Stimulated activated CD8-positive, alpha-beta memory T cell treated with anti-CD3 and anti-CD28 coated beads, Interleukin-7, amount 100 ng/mL, for 24 hours (primary cell): ENCODE results near the gene NFU1.
A peak's percentile ranks its signal among the peaks of the same experiment; 100 is the strongest.

Experiments
- DNase-seq: peaks from one replicate; pipeline ENCODE4 v3.0.0-alpha.2; 2020; ENCODE audit warnings: low read depth

NFU1 gene

DNA sequence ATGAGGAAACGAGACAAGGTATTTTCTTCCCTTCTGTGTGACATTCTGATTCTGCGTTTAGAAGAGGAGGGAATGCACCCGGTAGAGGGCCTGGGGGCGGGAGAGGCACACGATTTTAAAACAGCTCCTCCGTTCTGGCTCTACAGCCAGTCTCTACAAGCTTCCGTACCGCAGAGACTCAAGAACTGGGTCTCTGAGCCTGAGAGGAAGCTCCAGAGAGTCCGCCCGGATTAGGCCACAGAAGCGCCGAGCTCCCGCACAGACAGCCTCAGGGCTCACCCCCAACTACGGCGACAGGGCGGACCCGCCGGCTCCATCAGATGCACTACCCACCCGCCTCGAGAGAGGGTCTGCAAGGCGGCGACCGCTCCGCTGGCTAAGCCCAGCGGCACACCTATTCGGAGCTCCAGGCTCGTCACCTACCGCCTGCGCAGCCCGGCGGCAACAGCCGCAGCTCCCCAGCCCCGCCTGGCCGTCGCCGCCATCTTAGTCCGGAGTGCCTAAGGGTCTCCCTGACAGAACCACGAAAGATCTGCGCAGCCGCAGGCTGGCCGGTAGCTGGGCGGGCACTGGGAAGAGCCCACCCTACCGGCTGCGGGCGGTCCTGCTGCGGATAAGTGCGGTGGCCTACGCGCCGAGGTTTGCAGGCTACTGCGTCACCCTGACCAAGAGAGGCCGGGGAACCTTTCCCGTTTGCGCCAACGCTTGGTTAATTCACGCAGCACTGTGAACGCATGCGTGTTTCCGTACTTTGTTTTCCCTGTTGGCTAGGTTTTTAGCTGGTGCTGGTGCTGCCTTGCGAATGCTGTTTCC lies at the start of gene NFU1:
Gene NFU1 (minus strand): TSS at position 498 of the 813 bp plus-strand sequence. CDS start 13 bp downstream, at position 485.
- DNase-seq = peak; percentile 80

DNA sequence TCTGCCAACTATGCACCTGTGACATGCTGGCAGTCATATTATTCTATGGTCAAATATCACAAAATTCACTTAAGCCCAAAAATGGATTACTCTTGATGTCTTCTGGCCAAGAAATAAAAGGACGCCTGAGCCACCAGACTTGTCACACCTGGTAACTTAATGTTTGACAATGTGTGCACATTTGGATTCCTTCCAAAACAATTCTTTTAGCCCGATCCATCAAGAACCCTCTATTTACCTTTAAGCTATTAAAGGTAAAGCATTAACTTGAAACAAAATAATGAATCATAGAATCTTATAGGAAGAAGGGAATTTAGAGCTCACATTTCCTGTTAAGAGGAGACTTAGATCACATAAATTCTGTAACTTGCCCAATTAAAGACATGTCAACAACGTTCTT lies 46.5 kb upstream of the NFU1 start:
- DNase-seq = no peak

DNA sequence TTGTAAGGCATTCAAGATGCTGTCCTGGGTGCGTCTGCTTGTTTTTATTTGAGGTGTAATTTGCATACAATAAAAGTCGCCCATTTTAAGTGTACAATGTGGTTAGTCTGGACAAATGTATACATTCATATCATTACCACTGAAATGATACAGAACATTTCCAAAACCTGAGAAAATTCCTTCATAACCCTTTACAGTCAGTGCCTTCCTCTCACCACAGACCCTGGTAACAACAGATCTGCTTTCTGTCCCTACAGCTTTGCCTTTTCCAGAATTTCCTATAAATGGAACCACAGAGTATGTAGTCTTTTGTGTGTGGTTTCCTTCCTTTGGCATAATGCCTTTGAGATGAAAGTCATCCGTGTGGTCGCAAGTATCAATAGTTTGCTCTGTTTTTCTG lies 45.8 kb upstream of the NFU1 start:
- no peak for DNase-seq

- DNase-seq = no peak
Measured at GRCh38 chr2:69482471-69482870, 45.2 kb upstream of the NFU1 start.

DNA sequence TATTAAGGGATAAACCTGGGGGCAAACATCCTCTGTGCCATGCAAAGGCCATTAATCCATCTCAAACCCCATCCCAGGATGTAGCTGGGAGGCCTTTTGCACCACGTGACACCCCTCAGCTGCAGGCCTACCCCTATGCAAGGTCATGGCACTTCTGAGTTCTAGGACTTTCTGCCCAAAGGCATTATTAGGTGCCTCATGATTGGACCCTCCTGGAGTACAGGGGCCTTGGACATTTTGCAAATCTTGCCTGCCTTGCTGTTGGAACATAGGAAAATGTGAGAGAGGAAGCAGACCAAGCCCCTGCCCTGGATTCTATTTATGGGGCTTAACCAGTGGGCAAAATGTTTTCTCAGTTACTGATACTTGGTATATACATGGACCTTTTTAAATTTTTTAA lies 44.2 kb upstream of the NFU1 start:
- DNase-seq = no peak

- DNase-seq = no peak
Measured at GRCh38 chr2:69477627-69478026, 40.4 kb upstream of the NFU1 start.

DNA sequence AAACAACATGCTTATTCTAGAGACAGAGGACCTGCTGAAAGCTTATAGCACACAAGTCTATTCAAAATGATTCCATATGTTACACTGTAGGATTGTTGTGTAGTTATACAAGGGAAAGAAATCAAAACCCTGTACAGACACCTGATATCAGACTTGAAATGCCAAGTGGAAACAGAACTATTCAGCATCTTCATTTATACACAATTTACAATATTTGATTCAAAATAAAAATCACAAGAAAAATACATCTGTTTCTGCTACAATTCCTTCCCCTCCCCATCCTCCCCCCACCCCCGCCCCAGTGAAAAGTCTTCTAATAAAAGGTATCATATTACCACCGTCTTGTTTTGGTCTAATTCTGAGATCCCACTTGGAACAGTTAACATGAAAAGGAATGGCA lies 37.5 kb upstream of the NFU1 start:
- no peak for DNase-seq

DNA sequence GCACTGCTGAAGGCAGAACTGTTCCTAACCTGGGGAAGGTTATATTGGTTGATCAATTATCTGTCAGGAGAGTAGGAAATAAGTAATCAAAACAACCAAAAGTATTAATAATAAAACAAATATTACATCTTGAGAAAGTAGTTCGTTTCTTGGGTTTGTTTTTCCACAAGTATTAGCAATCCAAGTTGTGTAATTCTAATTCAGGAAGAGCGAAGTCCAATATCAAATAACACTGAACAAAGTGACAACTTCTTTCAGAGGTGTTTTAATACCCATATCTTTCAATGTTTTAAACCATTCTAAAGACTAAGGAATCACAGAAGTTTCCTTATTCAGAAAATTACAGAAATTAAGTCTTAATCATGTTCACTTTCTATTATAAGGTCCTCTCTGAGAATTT lies 34.6 kb upstream of the NFU1 start:
- DNase-seq = no peak

- DNase-seq = no peak
Measured at GRCh38 chr2:69470911-69471310, 33.7 kb upstream of the NFU1 start.

DNA sequence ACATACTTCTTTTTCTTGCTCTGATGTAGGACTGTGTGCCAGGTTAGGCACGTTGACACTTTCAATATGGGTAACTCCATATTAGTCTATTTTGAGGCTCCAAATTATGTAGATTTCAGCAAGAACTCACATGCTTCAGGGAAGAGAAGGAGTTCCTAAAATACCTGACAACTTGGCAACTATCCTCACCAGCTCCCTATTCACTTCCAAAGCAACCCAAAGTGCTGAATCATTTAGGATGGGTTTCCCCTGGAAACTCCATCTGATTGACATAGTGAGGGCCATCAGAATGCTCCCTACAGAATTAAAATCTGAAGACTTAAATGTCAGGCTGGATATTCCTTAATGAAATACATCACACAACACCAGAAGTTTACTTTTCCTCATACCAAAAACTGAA lies 32.5 kb upstream of the NFU1 start:
- no peak for DNase-seq

DNA sequence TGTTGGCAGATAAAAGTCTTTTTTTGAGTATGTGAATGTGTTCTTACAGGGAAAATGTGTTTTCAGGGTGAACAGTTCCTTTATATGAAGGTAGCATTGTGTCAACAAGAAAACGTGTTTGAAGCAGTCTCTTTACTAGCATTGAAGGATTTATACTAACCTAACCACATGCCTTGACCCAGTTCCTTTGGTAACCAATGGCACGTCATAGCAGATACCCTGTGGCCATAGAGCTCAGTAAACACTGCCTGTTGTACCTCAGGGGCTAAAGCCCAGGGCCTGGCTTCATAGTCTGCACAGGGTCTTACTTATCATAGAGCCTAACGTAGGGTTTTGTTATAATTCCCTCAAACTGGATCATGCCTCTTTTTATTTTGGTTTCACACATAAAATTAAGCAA lies 32.1 kb upstream of the NFU1 start:
- no peak for DNase-seq

DNA sequence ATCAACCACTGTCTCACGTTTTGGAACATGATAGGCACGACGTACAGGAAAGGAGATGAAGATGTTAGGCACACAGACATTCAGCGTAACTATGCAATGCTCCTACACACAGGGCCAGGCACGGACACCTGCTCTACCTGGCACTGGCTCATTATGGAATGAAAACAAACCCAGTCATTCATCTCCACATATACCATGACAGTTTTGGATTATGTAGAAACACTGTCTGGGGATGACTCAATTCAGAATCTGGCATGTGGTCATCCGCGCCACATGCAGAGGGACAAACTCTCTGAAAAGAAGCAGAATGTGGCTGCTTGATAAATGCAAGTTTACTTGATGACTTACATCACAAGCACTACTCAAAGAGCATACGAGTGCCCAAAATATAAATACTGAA lies 29.5 kb upstream of the NFU1 start:
- no peak for DNase-seq

DNA sequence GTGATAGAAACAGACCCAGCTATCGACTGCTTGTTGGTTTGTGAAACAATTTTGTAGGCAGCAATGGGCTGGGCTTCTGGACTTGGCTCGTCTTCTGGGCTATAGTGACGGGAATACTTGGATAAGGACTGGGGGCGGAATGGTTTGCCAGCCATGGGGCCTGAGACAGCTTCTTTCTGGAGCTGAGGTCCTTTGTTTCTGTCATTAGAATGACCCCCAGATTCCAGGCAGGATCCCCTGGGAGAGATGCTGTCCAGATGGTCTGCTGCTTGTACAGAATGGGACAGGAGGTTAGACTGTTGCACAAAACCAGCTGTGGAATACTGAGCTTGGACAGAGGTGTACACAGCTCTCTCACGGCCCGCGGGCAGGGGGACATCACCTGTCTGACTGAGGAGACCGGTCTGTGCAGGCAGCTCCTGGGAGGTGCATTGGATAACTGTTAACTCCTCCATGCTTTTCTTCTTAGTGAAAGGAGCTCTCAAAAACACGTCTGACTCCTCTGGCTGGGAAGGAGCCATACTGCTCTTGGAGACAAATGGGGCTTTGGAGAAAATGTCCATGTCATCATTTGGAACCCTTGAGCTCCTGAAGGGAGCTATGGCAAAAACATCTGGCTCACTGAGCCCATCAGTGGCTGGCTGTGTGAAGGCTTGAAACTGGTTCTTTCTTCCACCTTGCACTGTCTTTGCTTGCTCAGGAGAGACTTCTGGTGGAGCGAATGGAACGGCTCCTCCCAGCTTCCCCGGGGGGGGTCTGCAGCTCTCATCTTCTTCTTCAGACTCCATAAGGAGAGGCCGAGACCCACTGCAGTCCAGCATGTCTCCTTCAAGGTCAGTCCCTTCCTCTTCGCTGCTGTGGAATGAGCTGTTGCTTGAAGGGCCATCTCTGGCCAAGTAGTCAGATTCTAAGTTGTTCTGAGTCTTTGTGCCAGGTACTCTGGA lies 28.6 kb upstream of the NFU1 start:
- no peak for DNase-seq

DNA sequence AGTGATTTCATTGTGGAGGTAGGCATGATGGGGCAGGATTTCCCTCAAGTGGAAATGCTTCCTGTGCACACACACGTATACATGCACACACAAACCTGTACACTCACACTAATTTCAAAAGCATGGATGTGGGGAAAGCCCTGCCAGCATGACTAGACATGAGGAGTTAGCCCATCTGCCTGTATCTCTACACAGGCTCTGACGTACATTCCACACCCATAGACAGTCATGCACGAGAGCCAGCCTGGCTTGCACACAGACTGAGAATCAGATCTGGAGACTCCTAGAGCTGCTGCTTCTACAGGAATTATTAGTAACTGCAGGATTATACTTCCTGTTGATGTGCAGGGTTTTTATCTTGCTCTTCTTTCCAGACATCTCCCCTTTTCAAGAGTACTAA lies 27.3 kb upstream of the NFU1 start:
- no peak for DNase-seq

- DNase-seq = no peak
Measured at GRCh38 chr2:69462780-69463179, 25.5 kb upstream of the NFU1 start.

GRCh38 chr2:69461404-69461803 lies 24.2 kb upstream of the NFU1 start:
- no peak for DNase-seq

DNA sequence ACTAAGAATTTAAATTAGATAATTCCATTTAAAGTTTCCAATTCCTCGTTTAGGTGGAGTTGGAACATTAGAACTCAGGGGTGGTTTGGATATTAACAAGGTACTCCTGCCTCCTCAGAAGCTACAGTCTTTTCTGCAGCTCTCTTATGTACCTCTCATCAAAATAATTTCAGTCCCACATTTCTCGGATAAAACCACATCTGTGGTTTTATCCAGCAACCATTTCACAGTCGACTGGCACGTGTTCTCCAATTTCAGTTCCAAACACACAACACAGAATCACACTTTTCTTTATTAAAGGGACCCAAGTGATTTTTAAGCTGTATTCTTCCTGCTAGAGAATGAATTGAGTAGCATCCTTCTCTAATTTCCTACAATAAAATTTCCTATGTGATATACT lies 22.7 kb upstream of the NFU1 start:
- no peak for DNase-seq

GRCh38 chr2:69456950-69457445 lies 19.8 kb upstream of the NFU1 start:
- no peak for DNase-seq

GRCh38 chr2:69456154-69456553 lies 18.9 kb upstream of the NFU1 start:
- DNase-seq = no peak

- no peak for DNase-seq
Measured at GRCh38 chr2:69454976-69455375, 17.7 kb upstream of the NFU1 start.

DNA sequence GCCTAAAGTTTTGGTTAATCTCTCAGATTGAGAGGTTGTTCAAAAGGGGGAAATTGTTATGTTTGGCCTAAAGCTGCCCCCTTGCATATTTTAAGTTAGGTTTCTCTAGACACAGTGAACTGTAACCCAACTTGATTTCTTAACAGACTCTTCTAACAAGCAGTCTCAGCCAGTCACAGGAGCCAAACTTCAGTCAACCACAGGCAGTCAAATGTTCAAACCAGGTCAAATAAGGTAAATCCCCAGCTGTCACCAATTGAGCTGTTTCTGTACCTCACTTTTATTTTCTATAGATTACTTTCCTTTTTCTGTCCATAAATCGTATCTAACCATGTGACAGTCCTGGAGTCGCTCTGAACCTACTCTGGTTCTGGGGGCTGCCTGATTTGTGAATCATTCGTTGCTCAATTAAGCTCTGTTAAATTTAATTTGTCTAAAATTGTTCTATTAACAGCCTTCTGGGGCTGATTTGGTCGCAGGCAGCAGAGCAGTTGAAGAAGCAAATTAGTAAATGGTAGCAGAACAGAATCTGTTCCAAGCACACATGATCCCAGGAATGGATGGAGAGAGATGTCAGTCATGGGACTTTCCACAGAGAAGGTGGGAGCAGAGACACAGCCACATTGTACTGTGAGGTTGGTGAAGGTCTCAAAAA lies 16.4 kb upstream of the NFU1 start:
- no peak for DNase-seq

DNA sequence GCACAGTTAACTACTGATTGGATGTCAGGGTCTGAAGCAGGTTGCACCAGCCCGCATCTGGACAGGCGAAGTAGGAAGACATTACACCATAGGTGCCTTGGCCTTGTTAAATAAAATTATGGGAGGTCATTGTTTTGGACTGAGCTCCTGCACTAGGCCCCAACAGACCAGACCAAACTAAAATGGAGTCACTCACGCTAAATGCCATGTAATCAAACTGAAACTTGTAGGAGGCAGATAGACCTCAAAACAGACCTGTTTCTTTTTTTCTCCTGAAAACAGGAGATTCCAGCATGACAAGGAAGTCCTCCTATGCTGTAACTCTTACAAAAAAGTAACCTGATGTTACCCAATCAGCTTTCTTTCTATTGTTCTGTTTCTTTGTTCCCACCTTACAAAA lies 15.5 kb upstream of the NFU1 start:
- no peak for DNase-seq
